ENCODE measurements around the gene IRF5. TPM values are rescaled to one million over a fixed set of nuclear protein-coding genes. Genes with fewer than 3 reads are reported as not detected.

Gene IRF5
- total RNA-seq, 1 experiment from 2014 or later, result 0.66 TPM

DNA sequence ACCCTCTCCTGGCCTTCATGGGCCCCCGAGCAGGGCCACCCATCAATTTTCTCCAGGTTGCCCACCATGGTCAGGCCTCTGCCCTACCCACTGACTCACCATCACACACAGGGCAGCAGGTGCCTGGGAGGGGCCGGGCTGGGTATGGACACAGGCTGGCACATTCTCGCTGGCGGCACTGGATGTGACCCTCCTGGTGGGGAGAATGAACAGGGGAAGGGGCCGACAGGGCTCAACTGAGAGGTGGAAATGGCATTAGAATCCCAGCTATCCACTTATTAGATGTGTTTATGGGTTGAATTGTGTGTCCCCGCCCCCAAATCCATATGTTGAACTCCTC lies 43.7 kb upstream of the IRF5 start (continued):
- TF ChIP-seq, protein P1, sequence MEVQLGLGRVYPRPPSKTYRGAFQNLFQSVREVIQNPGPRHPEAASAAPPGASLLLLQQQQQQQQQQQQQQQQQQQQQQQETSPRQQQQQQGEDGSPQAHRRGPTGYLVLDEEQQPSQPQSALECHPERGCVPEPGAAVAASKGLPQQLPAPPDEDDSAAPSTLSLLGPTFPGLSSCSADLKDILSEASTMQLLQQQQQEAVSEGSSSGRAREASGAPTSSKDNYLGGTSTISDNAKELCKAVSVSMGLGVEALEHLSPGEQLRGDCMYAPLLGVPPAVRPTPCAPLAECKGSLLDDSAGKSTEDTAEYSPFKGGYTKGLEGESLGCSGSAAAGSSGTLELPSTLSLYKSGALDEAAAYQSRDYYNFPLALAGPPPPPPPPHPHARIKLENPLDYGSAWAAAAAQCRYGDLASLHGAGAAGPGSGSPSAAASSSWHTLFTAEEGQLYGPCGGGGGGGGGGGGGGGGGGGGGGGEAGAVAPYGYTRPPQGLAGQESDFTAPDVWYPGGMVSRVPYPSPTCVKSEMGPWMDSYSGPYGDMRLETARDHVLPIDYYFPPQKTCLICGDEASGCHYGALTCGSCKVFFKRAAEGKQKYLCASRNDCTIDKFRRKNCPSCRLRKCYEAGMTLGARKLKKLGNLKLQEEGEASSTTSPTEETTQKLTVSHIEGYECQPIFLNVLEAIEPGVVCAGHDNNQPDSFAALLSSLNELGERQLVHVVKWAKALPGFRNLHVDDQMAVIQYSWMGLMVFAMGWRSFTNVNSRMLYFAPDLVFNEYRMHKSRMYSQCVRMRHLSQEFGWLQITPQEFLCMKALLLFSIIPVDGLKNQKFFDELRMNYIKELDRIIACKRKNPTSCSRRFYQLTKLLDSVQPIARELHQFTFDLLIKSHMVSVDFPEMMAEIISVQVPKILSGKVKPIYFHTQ (CRISPR knock-in tag; IDR thresholded peaks at IDR 0.05), result no peak
- TF ChIP-seq GTF2I (CRISPR knock-in tag; conservative IDR thresholded peaks at IDR 0.05), result no peak
- no peak for TF ChIP-seq ZNF121 (CRISPR knock-in tag; IDR thresholded peaks at IDR 0.05)
- TF ChIP-seq, protein P2, sequence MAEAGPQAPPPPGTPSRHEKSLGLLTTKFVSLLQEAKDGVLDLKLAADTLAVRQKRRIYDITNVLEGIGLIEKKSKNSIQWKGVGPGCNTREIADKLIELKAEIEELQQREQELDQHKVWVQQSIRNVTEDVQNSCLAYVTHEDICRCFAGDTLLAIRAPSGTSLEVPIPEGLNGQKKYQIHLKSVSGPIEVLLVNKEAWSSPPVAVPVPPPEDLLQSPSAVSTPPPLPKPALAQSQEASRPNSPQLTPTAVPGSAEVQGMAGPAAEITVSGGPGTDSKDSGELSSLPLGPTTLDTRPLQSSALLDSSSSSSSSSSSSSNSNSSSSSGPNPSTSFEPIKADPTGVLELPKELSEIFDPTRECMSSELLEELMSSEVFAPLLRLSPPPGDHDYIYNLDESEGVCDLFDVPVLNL (CRISPR knock-in tag; IDR thresholded peaks at IDR 0.05; ENCODE audit: borderline replicate concordance, low read depth), result no peak
- TF ChIP-seq TCF7 (CRISPR knock-in tag; IDR thresholded peaks at IDR 0.05; ENCODE audit: low read depth), result no peak
- no peak for TF ChIP-seq ELF4 (CRISPR knock-in tag; IDR thresholded peaks at IDR 0.05; ENCODE audit: low read depth)
- no peak for TF ChIP-seq ZNF263 (CRISPR knock-in tag; IDR thresholded peaks at IDR 0.05; ENCODE audit: low read depth)

DNA sequence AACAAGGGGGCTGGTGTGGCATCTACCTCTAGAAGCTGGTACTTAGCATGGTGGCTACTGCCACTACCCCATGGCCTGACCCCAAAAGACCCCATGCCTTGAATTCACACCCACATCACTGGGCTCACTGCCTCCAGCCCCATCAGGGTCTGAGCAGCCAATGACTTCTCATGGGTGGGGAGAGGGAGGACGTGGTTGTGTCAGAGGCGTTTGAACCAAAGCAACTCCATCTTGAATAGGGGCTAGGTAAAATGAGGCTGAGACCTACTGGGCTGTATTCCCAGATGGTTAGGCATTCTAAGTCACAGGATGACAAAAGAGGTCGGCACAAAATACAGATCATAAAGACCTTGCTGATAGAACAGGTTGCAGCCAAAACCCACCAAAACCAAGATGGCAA lies 42.4 kb upstream of the IRF5 start:
- no peak overlapping the region for H3K27ac Mint-ChIP-seq
- H3K27me3 Mint-ChIP-seq (ENCODE audit: low read depth), result peaks cover 8% of the 10 kb centered on the region
- ChIA-PET POLR2A (no interaction called here), CTCF (no interaction called here)
- no peak overlapping the region for H3K4me3 Mint-ChIP-seq
- DNase-seq (ENCODE audit: low spot score) (no peak), ATAC-seq (no peak)
- peaks cover 25% of the 10 kb centered on the region for H3K9me3 Mint-ChIP-seq
- H3K4me1 Mint-ChIP-seq, result 0 out of 2 replicates have a peak, but pooled peaks cover 3% of the 10 kb centered on the region
- peaks cover 9% of the 10 kb centered on the region for H3K36me3 Mint-ChIP-seq
- TF ChIP-seq, protein P3, sequence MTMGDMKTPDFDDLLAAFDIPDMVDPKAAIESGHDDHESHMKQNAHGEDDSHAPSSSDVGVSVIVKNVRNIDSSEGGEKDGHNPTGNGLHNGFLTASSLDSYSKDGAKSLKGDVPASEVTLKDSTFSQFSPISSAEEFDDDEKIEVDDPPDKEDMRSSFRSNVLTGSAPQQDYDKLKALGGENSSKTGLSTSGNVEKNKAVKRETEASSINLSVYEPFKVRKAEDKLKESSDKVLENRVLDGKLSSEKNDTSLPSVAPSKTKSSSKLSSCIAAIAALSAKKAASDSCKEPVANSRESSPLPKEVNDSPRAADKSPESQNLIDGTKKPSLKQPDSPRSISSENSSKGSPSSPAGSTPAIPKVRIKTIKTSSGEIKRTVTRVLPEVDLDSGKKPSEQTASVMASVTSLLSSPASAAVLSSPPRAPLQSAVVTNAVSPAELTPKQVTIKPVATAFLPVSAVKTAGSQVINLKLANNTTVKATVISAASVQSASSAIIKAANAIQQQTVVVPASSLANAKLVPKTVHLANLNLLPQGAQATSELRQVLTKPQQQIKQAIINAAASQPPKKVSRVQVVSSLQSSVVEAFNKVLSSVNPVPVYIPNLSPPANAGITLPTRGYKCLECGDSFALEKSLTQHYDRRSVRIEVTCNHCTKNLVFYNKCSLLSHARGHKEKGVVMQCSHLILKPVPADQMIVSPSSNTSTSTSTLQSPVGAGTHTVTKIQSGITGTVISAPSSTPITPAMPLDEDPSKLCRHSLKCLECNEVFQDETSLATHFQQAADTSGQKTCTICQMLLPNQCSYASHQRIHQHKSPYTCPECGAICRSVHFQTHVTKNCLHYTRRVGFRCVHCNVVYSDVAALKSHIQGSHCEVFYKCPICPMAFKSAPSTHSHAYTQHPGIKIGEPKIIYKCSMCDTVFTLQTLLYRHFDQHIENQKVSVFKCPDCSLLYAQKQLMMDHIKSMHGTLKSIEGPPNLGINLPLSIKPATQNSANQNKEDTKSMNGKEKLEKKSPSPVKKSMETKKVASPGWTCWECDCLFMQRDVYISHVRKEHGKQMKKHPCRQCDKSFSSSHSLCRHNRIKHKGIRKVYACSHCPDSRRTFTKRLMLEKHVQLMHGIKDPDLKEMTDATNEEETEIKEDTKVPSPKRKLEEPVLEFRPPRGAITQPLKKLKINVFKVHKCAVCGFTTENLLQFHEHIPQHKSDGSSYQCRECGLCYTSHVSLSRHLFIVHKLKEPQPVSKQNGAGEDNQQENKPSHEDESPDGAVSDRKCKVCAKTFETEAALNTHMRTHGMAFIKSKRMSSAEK (CRISPR knock-in tag; IDR thresholded peaks at IDR 0.05; ENCODE audit: borderline replicate concordance), result no peak
- TF ChIP-seq ELF4 (CRISPR knock-in tag; IDR thresholded peaks at IDR 0.05; ENCODE audit: low read depth), result no peak
- TF ChIP-seq, protein P4, sequence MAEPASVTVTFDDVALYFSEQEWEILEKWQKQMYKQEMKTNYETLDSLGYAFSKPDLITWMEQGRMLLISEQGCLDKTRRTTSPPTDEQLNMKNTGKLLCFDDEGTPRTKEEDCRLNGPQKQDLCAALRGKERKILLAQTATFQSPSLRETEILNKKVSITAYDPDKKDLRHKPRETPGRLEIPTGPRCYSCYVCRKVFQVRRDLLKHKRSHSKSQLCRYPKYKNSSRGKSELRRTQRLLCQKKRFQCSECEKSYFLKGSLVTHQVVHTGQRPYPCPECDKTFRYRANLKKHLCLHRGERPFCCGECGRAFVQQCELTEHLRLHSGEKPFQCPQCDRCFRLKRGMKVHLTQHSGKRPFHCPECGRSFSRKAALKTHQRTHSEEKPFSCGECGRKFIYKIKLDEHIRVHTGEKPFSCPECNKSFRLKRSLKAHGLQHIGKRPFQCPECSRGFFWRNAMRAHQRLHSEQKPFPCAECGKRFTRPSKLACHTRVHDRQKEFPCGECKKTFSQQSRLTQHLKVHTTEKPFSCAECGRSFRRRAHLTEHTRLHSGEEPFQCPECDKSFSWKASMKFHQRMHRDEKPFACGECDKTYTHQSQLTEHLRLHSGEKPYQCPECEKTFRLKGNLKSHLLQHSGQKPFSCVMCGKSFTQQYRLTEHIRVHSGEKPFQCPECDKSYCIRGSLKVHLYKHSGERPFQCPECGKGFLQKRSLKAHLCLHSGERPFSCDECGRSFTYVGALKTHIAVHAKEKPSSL (CRISPR knock-in tag; conservative IDR thresholded peaks at IDR 0.05), result no peak
- TF ChIP-seq, protein P5, sequence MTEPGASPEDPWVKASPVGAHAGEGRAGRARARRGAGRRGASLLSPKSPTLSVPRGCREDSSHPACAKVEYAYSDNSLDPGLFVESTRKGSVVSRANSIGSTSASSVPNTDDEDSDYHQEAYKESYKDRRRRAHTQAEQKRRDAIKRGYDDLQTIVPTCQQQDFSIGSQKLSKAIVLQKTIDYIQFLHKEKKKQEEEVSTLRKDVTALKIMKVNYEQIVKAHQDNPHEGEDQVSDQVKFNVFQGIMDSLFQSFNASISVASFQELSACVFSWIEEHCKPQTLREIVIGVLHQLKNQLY (CRISPR knock-in tag; IDR thresholded peaks at IDR 0.05), result no peak
- no peak for TF ChIP-seq GTF2I (CRISPR knock-in tag; conservative IDR thresholded peaks at IDR 0.05)
- TF ChIP-seq, protein P6, sequence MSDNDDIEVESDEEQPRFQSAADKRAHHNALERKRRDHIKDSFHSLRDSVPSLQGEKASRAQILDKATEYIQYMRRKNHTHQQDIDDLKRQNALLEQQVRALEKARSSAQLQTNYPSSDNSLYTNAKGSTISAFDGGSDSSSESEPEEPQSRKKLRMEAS (CRISPR knock-in tag; IDR thresholded peaks at IDR 0.05), result no peak
- TF ChIP-seq, protein P7, sequence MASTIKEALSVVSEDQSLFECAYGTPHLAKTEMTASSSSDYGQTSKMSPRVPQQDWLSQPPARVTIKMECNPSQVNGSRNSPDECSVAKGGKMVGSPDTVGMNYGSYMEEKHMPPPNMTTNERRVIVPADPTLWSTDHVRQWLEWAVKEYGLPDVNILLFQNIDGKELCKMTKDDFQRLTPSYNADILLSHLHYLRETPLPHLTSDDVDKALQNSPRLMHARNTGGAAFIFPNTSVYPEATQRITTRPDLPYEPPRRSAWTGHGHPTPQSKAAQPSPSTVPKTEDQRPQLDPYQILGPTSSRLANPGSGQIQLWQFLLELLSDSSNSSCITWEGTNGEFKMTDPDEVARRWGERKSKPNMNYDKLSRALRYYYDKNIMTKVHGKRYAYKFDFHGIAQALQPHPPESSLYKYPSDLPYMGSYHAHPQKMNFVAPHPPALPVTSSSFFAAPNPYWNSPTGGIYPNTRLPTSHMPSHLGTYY (CRISPR knock-in tag; IDR thresholded peaks at IDR 0.05), result no peak
- TF ChIP-seq, protein P8, sequence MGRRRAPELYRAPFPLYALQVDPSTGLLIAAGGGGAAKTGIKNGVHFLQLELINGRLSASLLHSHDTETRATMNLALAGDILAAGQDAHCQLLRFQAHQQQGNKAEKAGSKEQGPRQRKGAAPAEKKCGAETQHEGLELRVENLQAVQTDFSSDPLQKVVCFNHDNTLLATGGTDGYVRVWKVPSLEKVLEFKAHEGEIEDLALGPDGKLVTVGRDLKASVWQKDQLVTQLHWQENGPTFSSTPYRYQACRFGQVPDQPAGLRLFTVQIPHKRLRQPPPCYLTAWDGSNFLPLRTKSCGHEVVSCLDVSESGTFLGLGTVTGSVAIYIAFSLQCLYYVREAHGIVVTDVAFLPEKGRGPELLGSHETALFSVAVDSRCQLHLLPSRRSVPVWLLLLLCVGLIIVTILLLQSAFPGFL (CRISPR knock-in tag; IDR thresholded peaks at IDR 0.05; ENCODE audit: borderline replicate concordance), result no peak
- no peak for TF ChIP-seq JUN (CRISPR knock-in tag; IDR thresholded peaks at IDR 0.05)
- TF ChIP-seq, protein P9, sequence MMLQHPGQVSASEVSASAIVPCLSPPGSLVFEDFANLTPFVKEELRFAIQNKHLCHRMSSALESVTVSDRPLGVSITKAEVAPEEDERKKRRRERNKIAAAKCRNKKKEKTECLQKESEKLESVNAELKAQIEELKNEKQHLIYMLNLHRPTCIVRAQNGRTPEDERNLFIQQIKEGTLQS (CRISPR knock-in tag; conservative IDR thresholded peaks at IDR 0.05), result no peak
- TF ChIP-seq MXD4 (CRISPR knock-in tag; IDR thresholded peaks at IDR 0.05; ENCODE audit: borderline replicate concordance), result no peak
- TF ChIP-seq IRF2 (CRISPR knock-in tag; IDR thresholded peaks at IDR 0.05; ENCODE audit: borderline replicate concordance, low read depth), result no peak
- TF ChIP-seq SMAD3 (CRISPR knock-in tag; IDR thresholded peaks at IDR 0.05; ENCODE audit: borderline replicate concordance), result no peak
- TF ChIP-seq, protein P10, sequence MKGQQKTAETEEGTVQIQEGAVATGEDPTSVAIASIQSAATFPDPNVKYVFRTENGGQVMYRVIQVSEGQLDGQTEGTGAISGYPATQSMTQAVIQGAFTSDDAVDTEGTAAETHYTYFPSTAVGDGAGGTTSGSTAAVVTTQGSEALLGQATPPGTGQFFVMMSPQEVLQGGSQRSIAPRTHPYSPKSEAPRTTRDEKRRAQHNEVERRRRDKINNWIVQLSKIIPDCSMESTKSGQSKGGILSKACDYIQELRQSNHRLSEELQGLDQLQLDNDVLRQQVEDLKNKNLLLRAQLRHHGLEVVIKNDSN (CRISPR knock-in tag; IDR thresholded peaks at IDR 0.05), result no peak
- TF ChIP-seq ZNF423 (CRISPR knock-in tag; IDR thresholded peaks at IDR 0.05), result no peak
- no peak for TF ChIP-seq ETV6 (CRISPR knock-in tag; IDR thresholded peaks at IDR 0.05)
